HG02763 (cell line): ENCODE data around the gene SH3BP4.

Source experiments
- ATAC-seq: cut with Tn5 transposase; IDR thresholded peaks from one replicate; pipeline ENCODE4 v1.9.1; 2021; ENCODE audit warnings: mild to moderate bottlenecking, moderate library complexity; ENCODE audit not compliant: unreplicated experiment

SH3BP4 gene, protein sequence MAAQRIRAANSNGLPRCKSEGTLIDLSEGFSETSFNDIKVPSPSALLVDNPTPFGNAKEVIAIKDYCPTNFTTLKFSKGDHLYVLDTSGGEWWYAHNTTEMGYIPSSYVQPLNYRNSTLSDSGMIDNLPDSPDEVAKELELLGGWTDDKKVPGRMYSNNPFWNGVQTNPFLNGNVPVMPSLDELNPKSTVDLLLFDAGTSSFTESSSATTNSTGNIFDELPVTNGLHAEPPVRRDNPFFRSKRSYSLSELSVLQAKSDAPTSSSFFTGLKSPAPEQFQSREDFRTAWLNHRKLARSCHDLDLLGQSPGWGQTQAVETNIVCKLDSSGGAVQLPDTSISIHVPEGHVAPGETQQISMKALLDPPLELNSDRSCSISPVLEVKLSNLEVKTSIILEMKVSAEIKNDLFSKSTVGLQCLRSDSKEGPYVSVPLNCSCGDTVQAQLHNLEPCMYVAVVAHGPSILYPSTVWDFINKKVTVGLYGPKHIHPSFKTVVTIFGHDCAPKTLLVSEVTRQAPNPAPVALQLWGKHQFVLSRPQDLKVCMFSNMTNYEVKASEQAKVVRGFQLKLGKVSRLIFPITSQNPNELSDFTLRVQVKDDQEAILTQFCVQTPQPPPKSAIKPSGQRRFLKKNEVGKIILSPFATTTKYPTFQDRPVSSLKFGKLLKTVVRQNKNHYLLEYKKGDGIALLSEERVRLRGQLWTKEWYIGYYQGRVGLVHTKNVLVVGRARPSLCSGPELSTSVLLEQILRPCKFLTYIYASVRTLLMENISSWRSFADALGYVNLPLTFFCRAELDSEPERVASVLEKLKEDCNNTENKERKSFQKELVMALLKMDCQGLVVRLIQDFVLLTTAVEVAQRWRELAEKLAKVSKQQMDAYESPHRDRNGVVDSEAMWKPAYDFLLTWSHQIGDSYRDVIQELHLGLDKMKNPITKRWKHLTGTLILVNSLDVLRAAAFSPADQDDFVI

DNA sequence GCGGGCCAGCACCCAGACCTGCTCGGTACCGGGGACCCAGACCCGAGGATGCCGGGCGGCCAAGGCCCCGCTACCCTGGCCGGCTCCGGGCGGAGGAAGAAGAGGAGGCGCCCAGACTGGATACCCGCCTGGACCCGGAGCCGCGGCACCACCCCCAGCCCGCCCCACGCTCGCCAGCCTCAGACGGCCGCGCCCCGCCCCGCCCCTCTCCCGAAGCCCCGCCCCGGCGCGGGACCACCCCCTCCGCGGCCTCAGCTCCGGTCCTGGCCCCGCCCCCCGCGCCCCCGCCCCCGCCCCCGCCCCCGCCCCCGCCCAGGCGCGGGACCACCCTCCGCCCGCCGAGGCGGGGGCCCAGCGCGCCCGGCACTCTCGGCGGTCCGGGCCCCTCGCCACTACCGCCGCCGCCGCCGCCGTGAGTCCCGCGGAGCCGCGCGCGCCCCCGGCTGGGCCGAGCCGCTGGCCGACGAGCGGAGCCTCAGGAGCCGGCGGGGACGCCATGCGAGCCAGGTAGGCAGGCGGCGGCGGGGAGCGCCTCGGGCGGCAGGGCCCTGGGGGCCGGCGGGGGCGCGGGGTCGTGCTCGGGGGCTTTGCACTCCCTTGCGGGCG lies at the start of gene SH3BP4:
Gene SH3BP4 (plus strand): TSS at position 354 of the 606 bp plus-strand sequence. CDS start 82,986 bp downstream, outside the sequence.
- ATAC-seq = no peak

DNA sequence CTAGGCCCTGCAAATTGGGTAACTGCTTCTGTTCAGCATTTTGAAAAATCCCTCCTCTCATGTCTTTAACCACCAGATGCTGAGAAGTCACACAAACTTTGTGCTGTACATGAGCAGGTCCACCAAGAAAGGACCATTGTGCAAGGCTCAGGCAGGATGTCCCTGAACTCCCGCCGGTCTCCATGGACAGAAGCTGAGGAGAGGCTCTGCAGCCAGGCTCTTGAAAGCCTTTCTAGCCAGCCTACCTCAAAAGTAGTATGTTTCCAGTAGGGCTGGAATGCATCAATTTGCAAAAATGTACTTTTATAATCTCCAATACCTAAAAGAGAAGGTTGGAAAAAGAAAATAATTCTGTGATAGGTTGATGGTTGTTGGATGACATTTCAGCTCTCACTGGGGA lies 47.0 kb upstream of the SH3BP4 start:
- no peak for ATAC-seq

DNA sequence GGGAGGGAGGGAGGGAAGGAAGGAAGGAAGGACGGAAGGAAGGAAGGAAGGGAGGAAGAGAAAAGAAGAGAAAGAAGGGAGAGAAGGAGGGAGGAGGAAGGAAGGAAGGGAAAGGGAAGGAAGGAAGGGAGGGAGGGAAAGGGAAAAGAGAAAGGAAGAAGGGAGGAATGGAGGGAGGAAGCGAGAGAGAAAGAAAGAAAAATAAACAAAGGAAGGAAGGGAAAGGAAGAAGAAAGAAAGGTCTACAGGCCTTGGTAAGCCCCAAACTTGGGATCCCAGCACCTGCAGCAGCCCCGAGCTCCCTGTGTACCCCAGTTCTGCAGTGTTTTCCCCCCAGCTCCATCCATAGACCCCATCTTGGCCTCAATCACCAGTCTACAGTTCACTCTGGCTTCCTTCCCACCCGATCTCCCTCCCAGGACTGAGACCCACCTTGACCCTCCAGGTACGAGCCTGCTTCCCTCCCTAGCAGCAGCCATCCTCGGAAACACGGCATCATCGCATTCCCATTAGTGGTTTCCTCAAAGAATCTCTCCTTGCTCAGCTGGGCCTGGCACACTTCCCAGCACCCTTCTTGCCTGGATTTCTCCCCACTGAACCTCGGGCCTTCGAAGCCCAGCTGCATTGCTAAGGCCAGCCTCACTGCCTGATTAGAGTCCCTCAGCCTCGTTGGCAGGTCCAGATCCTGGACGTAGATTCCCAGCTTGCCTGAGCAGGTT lies 46.1 kb upstream of the SH3BP4 start:
- ATAC-seq = no peak

DNA sequence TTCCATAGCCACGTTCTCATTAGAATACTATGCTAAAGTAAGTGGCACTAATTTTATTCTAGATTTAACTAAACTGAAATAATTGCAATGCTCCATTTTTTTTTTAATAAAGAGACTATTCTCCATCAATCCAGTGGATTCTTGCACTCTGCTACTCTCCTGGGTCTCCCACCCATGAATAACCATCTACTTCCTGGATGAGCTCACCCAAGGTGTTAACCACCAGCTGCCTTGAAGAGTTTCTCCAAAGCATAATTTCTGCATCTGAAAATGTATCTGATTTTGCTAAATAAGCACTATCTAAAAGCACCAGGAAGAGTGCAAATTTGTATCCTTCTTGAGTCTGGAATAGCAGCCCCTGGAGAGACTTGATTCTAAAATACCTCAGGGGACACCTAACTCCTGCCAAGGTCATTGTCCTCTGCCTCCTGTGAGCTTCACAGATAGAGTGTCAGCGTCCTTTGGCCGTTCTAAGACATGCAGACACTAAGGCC lies 41.6 kb upstream of the SH3BP4 start:
- no peak for ATAC-seq

DNA sequence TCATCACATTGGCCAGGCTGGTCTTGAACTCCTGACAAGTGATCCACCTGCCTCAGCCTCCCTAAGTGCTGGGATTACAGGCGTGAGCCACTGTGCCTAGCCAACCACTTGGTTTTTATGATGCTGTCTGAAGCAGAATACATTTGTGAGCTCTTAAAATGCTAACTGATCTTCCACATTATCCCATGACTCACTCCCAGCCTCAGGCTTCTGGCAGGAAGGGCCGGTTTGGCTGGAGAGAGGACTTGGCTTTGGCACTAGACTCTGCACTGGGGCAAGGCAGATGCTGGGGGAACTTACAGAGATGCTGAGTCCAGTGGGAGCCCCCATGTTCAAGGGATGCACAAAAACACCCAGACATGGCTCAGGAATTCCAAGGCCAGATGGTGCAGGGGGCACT lies 40.5 kb upstream of the SH3BP4 start:
- no peak for ATAC-seq

DNA sequence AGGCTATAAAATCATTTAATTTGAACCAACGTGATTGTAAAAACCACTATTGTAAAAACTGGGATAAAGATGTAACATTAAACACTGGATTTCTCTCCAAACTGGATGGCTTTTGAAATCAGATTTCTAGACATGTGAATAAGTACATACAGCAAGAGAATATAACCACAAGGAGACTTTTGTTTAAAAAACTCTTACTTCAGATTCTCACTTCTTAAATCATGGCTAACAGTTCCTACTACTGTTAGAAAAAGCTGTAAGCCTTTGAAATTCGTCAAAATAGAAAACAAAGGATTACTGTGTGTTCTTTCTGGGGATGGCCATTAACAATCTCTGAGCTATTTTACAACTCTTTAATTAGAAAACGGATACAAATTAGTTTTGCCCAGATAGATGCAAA lies 39.4 kb upstream of the SH3BP4 start:
- no peak for ATAC-seq

DNA sequence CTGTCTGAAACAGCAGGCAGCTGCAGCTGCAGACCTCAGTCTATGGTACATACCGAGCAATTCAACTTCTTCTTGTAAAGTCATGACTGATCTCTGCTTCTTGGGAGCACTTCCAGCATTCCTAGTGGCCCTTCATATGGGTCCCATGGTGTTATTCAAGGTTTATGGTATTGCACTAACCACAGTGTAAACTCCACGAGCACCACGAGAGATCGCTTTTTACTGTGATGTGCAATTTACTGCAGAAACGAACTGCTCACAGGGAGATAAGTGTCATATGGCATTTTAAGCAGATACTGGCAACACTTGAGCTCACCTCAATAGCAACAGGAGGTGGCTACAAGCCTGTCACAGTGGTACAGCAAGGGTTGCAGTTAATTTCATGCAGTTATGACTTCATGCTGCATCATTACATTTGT lies 38.6 kb upstream of the SH3BP4 start:
- ATAC-seq = no peak

DNA sequence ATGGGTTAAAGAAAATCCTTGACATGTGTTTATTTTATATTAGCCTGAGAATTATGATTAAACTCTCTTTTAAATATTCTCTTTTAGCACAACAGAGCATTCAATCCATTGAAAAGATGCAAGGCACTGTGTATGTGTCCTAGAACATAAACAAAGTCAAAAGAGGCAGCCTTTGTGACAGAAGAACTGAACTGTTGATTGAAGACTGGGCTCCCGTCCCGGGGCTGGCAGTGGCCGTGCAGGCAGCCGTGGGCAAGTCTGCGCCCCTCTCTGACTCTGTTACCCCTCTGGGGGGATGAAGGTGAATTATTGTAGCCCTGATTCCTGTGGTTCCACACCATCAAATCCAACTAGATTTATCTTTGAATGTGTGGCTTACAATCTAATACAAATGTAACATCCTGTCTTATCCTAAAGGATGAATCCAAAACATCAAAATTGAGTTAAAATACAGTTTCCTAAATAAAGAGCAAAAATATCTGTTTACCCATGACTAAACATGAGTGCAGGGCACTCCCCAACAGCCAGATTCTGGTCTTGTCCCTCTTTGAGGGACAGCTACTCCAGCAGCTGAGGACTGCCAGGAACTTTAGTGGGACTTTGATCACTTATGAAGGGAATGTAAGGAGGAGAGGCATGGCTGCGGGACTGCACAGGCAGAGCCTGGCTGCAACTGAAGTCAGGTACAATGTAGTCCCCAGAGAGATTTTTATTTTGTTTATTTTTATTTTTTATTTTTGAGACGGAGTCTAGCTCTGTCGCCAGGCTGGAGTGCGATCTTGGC lies 37.3 kb upstream of the SH3BP4 start:
- no peak for ATAC-seq

DNA sequence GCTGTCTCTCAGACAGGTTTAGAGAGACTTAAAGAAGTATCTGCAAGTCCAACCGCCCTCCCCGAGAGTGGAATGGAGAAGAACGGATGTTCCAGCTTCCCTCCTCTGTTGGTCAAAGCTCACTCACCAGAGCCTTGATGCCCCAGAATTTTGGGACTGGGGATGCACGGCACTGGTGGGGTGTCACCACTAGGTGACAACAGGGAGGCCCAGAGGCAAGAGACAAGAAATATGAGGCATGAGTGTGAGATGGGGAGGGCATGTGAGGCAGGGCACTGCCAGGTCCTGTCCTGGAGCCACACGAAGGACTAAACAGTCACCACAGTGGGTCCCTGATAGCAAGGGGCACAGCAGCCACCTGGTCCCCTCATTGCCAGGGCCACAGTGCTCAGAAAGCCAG lies 35.1 kb upstream of the SH3BP4 start:
- no peak for ATAC-seq

DNA sequence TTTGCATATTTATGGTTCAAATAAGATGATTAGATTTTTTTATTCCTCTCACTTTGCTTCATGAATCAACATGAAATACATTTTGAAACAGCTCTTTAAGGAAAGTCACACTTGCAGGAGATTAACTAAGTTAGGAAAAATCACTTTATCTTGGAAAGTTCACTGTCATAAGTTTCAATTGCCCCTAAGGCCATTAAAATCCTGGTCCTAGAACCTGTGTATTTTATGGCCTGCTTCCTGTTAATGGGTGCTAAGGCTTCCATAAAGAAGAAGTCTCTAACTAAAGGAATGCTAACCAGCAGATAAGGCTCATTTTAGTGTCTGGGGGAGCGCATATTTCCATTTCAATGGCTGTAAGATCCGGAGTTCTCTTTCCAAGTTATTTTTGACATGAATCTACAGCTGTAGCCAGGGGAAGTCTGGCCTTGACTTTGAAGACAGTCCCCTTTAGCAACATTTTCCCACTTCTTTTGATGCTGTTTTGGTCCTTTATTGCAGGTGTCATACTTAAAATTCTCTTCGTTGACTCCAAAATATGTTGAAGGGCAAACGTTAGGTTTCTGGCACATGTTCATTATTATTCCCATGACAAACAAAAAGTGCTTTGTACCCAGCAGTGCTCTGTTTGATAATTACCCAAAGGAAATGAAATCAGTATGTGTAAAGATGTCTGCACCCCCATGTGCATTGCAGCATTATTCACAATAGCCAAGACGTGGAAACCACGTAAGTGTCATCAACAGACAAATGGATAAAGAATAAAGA lies 34.4 kb upstream of the SH3BP4 start:
- no peak for ATAC-seq

DNA sequence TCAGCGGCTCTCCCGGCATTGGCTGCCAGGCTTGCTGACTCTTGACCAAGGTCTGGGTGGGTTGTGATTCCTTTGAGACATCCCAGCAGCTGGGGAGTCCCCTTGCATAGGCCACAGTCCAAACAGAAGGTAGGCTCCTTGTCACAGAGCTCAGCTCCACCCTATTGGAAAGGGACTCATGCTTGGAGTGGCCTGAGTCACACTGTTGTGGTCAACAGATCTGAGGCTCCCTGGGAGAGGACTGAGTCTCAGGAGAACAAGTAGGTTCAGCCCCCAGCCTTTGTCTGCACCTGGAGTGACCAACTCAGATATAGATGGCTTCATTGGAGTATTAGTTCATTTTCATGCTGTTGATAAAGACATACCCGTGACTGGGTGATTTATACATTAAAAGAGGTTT lies 32.1 kb upstream of the SH3BP4 start:
- no peak for ATAC-seq

DNA sequence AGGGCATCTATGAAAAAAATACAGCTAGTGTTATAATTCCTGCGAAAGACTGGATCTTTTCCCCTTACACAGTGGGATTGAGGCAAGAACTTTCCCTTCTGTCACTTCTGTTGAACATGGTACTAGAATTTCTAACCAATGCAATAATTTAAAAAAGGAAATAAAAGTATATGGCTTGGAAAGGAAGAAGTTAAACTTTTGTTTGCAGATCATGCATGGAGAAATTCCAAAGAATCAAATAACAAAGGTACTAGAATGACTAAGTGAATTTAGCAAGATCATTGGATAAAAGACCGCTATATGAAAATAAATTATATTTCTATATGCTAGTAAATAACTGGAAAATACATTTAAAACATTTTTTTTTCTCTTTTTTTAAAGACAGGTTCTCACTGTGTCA lies 31.0 kb upstream of the SH3BP4 start:
- ATAC-seq = no peak

DNA sequence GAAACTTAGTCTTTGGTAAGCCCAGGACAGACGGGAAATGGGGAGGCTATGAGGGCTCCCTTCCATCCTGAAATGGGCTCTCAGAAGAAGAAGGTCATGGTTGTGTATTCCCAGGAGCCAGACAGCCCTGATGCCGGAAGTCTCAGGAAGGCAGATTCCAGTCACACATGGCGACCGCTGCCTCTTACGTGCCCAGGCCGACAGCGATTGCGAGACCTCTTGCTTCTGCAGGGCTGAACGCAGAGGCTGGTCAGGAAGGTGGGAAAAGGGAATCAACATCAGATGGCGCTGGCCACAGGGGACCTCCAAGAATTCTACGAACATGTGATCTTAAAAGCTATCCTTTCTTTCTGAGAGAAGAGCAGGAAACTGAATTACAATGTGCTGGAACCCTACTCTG lies 22.8 kb upstream of the SH3BP4 start:
- no peak for ATAC-seq

DNA sequence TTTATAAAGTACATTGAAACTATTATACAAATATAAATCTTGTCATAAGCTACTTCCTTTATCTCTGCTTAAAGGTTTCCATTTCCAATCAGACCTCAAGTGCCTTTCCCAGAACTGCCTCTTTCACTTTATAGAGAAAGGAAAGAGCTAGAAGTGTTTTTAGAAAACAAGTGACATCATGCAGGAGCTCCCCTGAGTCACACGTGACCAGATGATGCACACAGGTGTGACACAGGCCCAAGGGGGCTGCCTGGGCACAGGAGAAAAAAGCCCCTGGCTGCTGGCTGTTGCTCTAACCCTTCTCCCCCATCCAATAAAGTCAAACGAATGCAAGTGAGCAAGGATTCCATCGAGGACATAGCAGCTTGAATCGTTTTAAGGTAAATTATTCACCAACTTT lies 21.4 kb upstream of the SH3BP4 start:
- no peak for ATAC-seq

DNA sequence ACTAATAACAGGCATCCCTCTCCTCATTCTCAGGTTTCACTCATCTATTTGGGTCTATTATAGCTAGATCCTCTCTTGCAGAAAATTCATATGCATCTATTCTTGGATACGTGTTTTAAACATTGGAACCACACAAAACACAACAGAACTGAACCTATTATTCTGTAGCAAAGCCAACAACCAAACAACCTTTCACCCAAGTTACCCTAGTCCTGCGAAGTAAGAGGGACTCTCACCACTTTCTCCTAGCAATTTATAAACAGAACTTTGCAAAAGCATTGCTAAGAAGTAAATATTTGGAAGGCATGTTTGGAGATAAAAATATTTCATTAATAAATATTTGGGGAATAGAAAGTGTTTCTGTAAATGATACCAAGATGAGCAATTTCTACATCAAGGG lies 20.4 kb upstream of the SH3BP4 start:
- no peak for ATAC-seq

DNA sequence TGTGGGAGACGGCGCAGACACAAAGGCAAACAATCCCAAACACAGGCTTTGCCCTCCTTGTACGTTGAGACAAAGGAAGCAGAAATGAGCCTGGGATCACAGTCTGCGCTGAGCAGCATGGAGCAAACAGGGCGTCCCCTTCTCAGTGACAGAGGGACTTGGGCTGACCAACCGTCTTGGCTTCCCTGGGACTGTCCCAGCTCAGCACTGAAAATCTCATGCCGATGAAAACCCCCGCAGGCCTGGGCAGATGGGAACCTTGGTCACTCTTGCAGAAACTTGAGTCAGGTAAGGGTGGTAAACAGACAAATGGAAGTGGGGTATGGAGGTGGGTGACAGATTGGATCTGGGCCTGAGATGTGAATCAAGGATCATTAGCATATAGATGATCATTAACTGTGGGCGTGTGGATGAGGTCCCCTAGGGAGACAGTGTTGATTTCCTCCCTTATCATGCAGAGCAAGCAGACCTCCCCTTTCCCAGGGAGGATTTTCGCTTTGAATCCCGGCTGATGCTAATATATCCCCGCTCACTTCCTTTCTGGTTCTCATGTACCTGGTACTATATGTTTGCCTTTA lies 19.1 kb upstream of the SH3BP4 start:
- no peak for ATAC-seq

DNA sequence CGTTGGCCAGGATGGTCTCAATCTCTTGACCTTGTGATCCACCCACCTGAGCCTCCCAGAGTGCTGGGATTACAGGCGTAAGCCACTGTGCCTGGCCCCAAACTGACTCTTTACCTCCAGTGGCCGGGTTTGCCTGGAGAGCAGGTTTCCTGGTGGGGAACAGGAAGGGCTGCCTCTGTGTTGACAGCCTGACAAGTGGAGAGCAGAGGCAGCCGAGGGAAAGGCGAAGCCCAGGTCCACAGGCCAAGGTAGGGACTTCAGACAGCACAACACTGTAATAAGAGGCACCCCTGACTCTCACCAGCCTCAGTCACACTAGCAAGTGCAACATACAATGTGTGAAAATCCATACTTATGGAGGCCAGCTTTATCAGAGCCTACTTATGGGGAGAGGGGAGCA lies 16.5 kb upstream of the SH3BP4 start:
- ATAC-seq = no peak

DNA sequence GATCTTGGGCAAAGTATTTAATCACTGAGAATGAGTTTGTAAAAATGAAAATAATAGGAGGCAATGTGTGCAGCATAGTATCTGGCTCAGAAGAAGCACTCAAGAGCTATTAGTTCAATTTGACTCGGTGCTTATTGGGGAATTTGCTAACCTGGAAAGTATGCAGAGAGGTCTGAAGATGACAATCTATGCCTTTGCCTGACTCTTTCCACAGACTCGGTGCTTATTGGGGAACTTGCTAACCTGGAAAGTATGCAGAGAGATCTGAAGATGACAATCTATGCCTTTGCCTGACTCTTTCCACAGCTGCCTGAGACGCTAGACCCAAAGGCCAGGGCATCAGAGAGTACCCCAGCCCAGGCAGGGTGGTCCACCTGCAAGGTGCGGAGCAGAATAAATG lies 12.2 kb upstream of the SH3BP4 start:
- ATAC-seq = no peak

DNA sequence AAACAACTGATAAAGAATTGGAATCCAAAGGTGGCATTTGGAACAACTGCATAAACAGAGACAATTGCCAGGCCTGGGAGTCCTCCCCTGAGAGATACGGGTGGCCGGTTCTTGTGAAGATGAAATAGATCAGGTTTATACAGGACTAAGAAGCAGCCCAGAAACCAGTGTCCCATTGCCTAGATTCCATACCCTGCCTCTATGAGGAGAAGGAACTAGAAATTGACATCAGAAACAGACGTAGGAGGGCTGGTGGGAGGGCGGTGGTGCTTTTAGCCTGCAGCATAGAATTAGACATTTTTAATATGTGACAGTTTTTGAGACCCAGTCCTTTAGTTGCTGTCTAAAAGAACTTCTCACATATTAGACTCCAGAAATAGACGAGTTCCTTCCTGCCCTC lies 11.8 kb upstream of the SH3BP4 start:
- ATAC-seq = no peak
